ENCODE measurements around the gene SDR42E2.
"Not testable (repeated sequence)": the region's sequence is repeated elsewhere in the genome, so short reads cannot be mapped to it uniquely, and the experiment has no call there.

The SDR42E2 gene

GRCh38 chr16:22191532-22192260 is 29.4 kb downstream of the SDR42E2 start:
- no peak for DNase-seq (ENCODE audit: low spot score)

- no peak for DNase-seq (ENCODE audit: low spot score)
Observed at GRCh38 chr16:22192261-22193062, 30.2 kb downstream of the SDR42E2 start.

- no peak for DNase-seq (ENCODE audit: low spot score)
Observed at GRCh38 chr16:22193063-22193411, 30.7 kb downstream of the SDR42E2 start.

GRCh38 chr16:22194707-22195444 is 32.6 kb downstream of the SDR42E2 start:
- no peak for DNase-seq (ENCODE audit: low spot score)

- no peak for DNase-seq (ENCODE audit: low spot score)
Observed at GRCh38 chr16:22195445-22195694, 33.1 kb downstream of the SDR42E2 start.

GRCh38 chr16:22195695-22196558 is 33.6 kb downstream of the SDR42E2 start:
- peak; percentile 80 for DNase-seq (ENCODE audit: low spot score)

GRCh38 chr16:22196559-22197168 is 34.4 kb downstream of the SDR42E2 start:
- not testable (repeated sequence) for DNase-seq (ENCODE audit: low spot score)

GRCh38 chr16:22198547-22199293 is 36.4 kb downstream of the SDR42E2 start:
- DNase-seq (ENCODE audit: low spot score), result peak; percentile 11

- no peak for DNase-seq (ENCODE audit: low spot score)
Observed at GRCh38 chr16:22202261-22202637, 39.9 kb downstream of the SDR42E2 start.

GRCh38 chr16:22203091-22203490 is 40.8 kb downstream of the SDR42E2 start:
- no peak for DNase-seq (ENCODE audit: low spot score)

- DNase-seq (ENCODE audit: low spot score), result no peak
Observed at GRCh38 chr16:22204091-22204655, 41.9 kb downstream of the SDR42E2 start.

GRCh38 chr16:22205577-22206012 is 43.3 kb downstream of the SDR42E2 start:
- no peak for DNase-seq (ENCODE audit: low spot score)

GRCh38 chr16:22206013-22206841 is 43.9 kb downstream of the SDR42E2 start, which contains the start of gene EEF2K:
EEF2K (plus strand) TSS chr16:22206278; CDS start chr16:22225730, 19,452 bp downstream.
- peak; percentile 92 for DNase-seq (ENCODE audit: low spot score)

- peak; percentile 91 for DNase-seq (ENCODE audit: low spot score)
Observed at GRCh38 chr16:22206842-22207714, 44.8 kb downstream of the SDR42E2 start.

- DNase-seq (ENCODE audit: low spot score), result no peak
Observed at GRCh38 chr16:22207715-22208360, 45.5 kb downstream of the SDR42E2 start.

GRCh38 chr16:22210285-22210684 is 48.0 kb downstream of the SDR42E2 start:
- no peak for DNase-seq (ENCODE audit: low spot score)

- no peak for DNase-seq (ENCODE audit: low spot score)
Observed at GRCh38 chr16:22210854-22211253, 48.5 kb downstream of the SDR42E2 start.

GRCh38 chr16:22213236-22213635 is 50.9 kb downstream of the SDR42E2 start:
- DNase-seq (ENCODE audit: low spot score), result no peak

All from D341Med (cell line).